GM19324 (cell line): ENCODE measurements around the gene TENM4.

Source experiments
- ATAC-seq: cut with Tn5 transposase; IDR thresholded peaks from one replicate; pipeline ENCODE4 v1.9.1; 2021; ENCODE audit warnings: mild to moderate bottlenecking, moderate library complexity; ENCODE audit not compliant: unreplicated experiment, low FRiP score

Gene TENM4

GRCh38 chr11:79074547-79074946, 366.3 kb downstream of the TENM4 start:
- no peak for ATAC-seq

GRCh38 chr11:79071190-79071589, 369.6 kb downstream of the TENM4 start:
- no peak for ATAC-seq

DNA sequence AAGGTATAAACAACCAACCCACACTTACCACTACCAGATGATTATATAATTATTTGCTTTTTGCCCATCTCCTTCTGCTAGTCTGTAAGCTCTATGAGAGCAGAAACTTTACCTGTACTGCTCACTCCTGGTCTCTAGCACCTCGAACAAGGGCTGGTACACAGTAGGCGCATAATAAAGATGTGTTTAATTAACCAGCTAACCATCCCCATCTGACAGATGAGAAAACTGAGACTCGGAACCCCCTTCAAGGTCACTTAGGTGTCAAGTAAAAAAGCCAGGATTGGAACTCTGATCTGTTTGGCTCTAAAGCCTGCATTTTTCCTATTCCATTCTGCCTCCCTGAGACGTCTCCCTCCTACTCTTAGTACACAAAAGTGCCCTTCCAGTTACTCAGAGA, 370.3 kb downstream of the TENM4 start:
- no peak for ATAC-seq

DNA sequence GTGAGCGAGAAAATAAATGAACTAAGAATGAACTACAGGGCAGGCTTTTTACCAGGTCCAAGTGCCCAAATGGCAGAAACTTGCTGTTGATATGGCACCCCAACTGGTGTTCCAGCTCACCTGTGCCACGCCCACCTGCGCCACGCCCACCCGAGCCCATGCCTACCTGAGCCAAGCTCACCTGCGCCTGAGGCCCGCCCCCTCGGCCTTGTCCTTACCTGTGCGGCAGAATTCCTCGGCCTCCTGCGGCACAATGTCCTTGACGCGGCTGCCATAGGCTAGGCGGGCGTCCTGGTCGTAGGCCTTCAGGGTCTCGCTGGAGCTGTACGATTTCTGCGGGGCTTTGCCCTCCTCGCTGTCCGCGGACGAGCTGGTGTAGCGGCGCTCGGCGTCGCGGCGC, 371.3 kb downstream of the TENM4 start:
- ATAC-seq: no peak

GRCh38 chr11:79068356-79068755, 372.5 kb downstream of the TENM4 start:
- no peak for ATAC-seq

- ATAC-seq: no peak
Measured at GRCh38 chr11:79067352-79067679, 373.5 kb downstream of the TENM4 start.

DNA sequence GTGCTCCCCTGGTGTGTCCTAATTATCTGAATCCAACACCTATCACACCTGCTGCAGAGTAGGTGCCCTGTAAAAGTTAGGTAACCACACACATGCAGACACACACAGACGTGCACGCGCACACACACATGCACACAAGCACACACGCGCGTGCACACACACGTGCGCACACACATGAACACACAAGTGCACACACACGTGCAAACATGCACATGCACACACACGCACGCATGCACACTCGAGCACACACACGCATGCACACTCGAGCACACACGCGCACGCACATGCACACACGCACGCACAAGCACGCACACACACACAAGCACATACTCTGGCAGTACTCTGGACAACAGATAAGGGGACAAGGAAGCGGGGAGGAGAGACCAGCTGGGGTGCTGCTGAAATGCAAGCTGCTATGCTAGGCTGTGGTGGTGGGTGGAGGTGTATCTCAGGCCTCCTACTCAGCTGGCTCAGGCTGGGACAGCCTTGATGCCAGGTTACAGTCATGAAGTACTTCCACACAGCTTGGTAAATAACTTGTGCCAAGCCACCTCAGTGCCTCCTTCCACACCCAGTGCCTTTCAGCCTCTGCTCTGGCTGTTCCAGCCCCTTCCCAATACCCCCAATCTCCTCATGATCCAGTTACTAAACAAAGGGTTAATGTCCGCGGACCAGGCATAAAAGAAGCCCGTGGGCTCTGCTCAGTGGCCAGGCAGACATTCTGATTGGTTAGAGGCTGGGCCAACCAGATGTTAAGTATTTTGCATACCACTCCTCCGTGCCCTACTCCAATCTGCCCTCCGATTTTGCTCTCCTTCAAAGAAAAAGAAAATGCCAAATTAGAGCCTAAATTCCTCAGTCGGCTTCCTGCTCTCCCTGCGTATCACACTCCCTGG, 374.1 kb downstream of the TENM4 start:
- ATAC-seq: no peak

GRCh38 chr11:79062814-79063762, 377.7 kb downstream of the TENM4 start:
- ATAC-seq: no peak

DNA sequence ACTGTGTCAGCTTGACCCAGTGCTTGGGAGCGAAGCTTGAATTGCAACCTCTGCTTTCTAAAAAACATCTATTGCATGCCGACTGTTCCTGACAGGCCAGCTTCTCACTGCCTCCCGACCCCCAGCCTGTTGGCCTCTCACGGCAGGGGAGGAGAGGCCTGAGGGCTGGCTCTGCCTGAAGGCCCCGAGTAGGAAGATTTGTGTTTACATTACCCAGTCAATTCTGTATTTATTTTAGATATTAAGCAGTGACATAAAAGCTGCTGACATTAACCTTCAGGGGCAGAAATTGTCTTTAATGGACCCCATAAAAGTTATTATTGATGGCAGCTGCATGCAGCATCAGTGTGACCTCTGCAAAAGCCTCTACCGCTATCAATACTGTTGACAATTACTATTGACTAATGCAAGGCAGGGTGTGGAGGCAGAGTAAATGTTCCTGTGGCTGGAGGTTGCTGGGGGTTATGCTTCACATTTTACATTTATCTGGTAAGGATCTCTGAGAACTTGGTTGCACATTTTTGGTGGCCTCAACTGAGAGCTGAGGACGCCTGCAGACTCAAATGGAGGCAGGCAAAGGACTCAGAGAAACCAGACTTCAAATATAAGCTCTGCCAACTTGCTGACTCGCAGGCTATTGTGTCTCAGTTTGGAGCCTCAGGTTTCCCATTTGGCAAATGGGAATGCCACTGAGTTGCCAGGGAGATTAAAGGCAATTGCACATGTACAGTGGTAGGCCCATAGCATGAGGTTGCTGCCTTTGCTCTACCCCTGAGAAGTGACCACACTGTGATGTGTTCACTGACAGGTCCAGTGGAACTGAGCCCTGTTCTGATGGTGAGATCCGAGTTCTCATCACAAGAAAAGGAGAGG, 380.5 kb downstream of the TENM4 start:
- ATAC-seq: no peak

DNA sequence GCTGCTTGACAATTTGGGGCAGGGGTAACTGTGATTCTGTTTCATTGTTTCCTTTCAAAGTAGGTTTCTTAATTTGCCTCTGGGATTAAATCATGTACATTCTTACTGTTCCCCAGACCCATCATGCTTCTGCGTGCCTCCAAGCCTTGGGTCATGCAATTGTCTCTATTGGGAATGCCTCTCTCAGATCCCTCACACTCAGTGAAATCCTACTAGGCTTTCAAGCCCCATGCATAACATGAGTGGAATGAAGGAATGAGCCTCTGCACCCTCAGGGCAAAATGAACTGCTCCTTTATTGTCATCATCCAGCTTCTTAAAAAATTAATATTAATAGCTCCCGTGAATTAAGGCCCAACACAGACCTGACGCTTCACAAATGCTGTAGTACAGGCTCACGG, 381.7 kb downstream of the TENM4 start:
- ATAC-seq: no peak

DNA sequence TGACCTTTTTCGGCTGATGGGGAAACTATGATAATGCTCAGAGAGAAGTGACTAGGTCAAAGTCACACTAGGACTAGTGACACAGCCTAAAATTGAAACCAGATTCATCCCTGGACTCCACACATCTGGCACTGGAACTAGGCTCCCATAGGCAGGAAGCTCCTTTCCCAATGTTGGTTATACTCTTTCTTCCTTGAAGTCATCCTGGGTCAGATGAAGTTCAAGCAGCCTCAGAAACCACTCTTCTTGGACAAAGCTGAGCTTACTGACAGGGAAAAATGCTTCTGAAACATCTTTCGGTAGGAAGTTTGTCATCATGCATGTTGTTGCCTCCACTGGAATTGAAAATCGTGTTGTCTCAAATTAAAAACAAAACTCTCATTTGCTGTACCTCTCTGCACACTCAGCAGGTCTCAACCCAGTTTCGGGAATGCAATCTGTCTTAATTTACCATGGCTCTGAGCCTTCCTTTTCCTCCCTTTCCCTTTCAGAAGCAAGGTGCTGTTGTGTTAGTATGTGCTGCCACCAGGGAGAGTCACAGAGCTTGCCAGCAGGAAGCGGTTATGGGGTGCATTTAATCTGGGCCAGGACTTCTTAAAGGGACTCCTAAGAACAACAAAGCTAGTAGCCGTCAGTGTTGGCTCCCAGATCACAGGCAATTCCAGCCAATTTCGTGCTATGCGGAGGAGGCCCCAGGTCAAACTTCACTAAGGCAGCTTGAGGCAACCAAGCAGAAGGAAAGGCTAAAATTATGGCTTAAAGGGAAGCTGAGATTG, 384.8 kb downstream of the TENM4 start:
- ATAC-seq: no peak

GRCh38 chr11:79054636-79055035, 386.2 kb downstream of the TENM4 start:
- no peak for ATAC-seq

- ATAC-seq: no peak
Measured at GRCh38 chr11:79052544-79052943, 388.3 kb downstream of the TENM4 start.

DNA sequence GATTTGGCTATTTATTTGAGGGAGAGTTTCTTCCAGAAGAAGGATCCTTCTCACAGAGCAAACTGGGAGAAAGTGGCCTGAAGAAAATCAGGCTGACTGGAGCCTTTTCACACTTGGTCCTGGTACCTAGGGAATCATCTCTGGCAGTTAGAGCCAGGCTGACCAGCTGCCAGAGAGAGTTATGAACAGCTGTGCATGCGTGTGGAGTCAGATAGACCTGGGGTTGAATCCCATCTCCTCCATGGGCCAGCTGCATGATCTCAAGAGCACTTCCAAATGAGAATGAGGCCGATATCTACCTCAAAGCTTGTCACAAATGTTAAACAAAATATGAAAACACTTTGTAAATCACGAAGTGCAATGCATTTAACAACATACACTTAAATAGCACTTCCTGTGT, 390.0 kb downstream of the TENM4 start:
- ATAC-seq: no peak

- ATAC-seq: no peak
Measured at GRCh38 chr11:79049741-79050179, 391.1 kb downstream of the TENM4 start.

GRCh38 chr11:79047980-79048379, 392.9 kb downstream of the TENM4 start:
- no peak for ATAC-seq

DNA sequence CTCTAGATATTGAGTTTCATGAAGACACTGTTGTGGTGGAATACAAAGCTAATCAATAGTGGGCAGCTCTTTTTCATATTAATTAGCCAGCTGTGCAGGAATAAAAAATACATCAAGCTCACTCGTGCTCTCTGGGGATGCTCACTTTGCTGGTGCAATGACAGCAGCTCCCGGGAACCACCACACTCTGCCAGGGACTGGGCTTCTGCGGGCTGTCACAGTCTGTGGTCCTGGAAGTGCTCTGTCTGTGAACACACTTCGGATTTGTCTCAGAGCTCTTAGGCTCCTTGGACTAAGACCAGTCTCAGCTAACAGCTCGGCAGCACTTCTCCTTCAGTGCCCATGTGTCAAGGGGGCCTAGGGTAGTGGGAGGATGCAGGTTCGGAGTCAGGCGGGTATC, 393.5 kb downstream of the TENM4 start:
- ATAC-seq: no peak

DNA sequence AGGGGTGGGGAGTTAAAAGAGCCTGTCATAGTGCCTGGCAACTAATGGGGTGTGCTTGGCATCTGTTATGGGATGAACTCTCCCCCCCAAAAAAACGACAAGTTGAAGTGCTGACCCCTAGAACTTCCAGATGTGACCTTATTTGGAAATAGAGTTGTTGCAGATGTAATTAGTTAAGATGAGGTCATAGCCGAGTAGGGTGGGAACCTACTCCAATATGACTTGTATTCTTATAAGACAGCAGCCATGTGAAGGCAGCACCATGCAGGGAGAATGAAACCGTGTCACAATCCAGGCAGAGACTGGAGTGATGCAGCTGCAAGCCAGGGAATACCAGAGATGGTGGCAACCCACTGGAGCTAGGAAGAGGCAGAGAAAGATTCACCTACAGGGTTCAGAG, 394.5 kb downstream of the TENM4 start:
- ATAC-seq: no peak

DNA sequence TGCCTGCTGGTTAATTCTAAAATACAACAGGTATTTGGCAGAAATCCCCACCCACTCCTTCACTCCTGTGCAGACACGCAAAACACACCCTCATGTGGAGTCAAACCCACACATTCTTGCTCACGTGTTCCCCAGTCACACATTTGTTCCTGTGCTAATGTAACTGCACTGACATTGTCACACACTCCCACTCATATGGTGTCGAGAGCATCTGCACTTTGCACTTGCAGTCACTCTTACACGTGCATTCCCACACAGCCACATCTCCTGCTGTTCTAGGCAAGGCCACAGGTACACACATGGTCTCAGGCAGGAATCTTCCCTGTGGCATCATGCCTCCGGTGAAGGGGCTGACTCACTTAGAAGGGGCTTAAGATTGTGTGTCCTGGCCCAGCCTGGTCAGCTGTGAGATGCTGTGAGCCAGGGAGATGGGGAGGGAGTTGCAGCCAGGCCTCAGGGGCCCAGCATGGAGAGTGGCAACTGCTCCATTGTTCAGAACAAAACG, 395.0 kb downstream of the TENM4 start:
- ATAC-seq: no peak
